Lower leg skin (tissue), 3 donors: ENCODE results near the gene FAM174C.

ENCODE experiments used
- POLR2A ChIP-seq, 2 donors: fragments of 450-650 bp; IDR thresholded peaks; one replicate each; pipeline ENCODE4 v1.6.1; 2016 to 2017; ENCODE audit warnings: antibody characterized with exemption in 2 of 2, mild to moderate bottlenecking in 1 of 2, moderate library complexity in 1 of 2
- TF ChIP-seq, protein P1 (sequence below), 3 donors: fragments of 450-650 bp; IDR thresholded peaks; one replicate each; pipeline ENCODE4 v1.5.1; 2016; ENCODE audit warnings: antibody characterized with exemption in 3 of 3, mild to moderate bottlenecking in 3 of 3, moderate library complexity in 2 of 3

DNA sequence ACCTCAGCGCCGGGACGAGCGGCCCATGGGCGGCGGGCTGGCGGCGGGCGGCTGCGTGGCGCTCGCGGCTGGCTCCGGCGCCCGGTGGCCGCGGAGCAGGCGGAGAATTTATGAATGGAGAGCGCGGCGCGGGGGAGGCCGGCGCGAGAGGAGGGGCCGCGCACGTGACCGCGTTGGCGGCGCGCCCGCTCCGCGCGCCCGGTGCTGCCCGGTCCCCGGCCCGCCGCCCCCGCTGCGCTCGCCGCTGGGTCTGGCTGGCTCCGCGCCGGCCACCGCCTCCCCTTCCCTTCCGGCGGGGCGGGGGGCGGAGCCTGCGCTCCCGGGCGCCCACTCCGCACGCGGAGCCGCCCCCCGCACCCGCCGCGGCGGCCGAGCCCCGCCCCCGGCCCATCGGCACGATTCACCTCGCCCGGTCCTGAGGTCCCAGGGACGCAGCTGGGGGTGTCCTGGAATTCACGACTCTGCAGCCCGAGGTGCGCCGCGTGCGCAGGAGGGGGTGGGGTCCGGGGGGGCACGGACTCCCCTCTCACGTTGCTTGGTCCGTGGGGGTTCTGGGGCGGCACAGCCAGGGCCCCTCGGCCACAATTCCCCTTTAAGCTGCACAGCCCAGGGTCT lies 37.5 kb upstream of the FAM174C start, which contains the start of gene CBARP:
- TF ChIP-seq, protein P1, sequence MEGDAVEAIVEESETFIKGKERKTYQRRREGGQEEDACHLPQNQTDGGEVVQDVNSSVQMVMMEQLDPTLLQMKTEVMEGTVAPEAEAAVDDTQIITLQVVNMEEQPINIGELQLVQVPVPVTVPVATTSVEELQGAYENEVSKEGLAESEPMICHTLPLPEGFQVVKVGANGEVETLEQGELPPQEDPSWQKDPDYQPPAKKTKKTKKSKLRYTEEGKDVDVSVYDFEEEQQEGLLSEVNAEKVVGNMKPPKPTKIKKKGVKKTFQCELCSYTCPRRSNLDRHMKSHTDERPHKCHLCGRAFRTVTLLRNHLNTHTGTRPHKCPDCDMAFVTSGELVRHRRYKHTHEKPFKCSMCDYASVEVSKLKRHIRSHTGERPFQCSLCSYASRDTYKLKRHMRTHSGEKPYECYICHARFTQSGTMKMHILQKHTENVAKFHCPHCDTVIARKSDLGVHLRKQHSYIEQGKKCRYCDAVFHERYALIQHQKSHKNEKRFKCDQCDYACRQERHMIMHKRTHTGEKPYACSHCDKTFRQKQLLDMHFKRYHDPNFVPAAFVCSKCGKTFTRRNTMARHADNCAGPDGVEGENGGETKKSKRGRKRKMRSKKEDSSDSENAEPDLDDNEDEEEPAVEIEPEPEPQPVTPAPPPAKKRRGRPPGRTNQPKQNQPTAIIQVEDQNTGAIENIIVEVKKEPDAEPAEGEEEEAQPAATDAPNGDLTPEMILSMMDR (IDR thresholded peaks at IDR 0.05): no peak
- no peak for TF ChIP-seq POLR2A (IDR thresholded peaks at IDR 0.05)
